Stimulated activated CD8-positive, alpha-beta memory T cell treated with anti-CD3 and anti-CD28 coated beads, Interleukin-4, amount 100 ng/mL, for 1 hour (primary cell): ENCODE data around the gene GALNT18.

Experiments used
- DNase-seq, 2 donors: peaks; one replicate each; pipeline ENCODE4 v3.0.0-alpha.2; 2020; ENCODE audit warnings: low read depth in 2 of 2, low spot score in 1 of 2

GALNT18 gene

GRCh38 chr11:11588891-11589290 is 32.9 kb downstream of the GALNT18 start:
- DNase-seq, result no peak

- no peak for DNase-seq
Observed at GRCh38 chr11:11588243-11588642, 33.6 kb downstream of the GALNT18 start.

- DNase-seq, result no peak
Observed at GRCh38 chr11:11587122-11587521, 34.7 kb downstream of the GALNT18 start.

- DNase-seq, result no peak
Observed at GRCh38 chr11:11586465-11586864, 35.3 kb downstream of the GALNT18 start.

GRCh38 chr11:11584937-11585336 is 36.9 kb downstream of the GALNT18 start:
- no peak for DNase-seq

GRCh38 chr11:11584530-11584810 is 37.3 kb downstream of the GALNT18 start:
- no peak for DNase-seq

GRCh38 chr11:11583801-11584529 is 37.8 kb downstream of the GALNT18 start:
- no peak for DNase-seq

- DNase-seq, result no peak
Observed at GRCh38 chr11:11582011-11582701, 39.6 kb downstream of the GALNT18 start.

- no peak for DNase-seq
Observed at GRCh38 chr11:11581481-11581880, 40.3 kb downstream of the GALNT18 start.

- no peak for DNase-seq
Observed at GRCh38 chr11:11580841-11581411, 40.9 kb downstream of the GALNT18 start.

- DNase-seq, result no peak
Observed at GRCh38 chr11:11580012-11580411, 41.8 kb downstream of the GALNT18 start.

GRCh38 chr11:11579012-11579988 is 42.5 kb downstream of the GALNT18 start:
- no peak for DNase-seq

- no peak for DNase-seq
Observed at GRCh38 chr11:11577932-11578911, 43.6 kb downstream of the GALNT18 start.

GRCh38 chr11:11577251-11577855 is 44.5 kb downstream of the GALNT18 start:
- no peak for DNase-seq

GRCh38 chr11:11574373-11575287 is 47.2 kb downstream of the GALNT18 start:
- no peak for DNase-seq

- DNase-seq, result no peak
Observed at GRCh38 chr11:11572386-11572785, 49.4 kb downstream of the GALNT18 start.

- DNase-seq, result no peak
Observed at GRCh38 chr11:11571893-11572292, 49.9 kb downstream of the GALNT18 start.

- DNase-seq, result no peak
Observed at GRCh38 chr11:11570823-11571222, 51.0 kb downstream of the GALNT18 start.
